Measurements from ENCODE around the gene TCEA3. TPM values are rescaled to one million over a fixed set of nuclear protein-coding genes. Genes with fewer than 3 reads are reported as not detected.

The TCEA3 gene
- total and polyA plus RNA-seq, 10 of the 15 experiments (the other 5 are each of a cell fraction or from before 2014, with no cell fraction given), result 0.06 to 0.23 (median 0.08) TPM; not detected in 7

DNA sequence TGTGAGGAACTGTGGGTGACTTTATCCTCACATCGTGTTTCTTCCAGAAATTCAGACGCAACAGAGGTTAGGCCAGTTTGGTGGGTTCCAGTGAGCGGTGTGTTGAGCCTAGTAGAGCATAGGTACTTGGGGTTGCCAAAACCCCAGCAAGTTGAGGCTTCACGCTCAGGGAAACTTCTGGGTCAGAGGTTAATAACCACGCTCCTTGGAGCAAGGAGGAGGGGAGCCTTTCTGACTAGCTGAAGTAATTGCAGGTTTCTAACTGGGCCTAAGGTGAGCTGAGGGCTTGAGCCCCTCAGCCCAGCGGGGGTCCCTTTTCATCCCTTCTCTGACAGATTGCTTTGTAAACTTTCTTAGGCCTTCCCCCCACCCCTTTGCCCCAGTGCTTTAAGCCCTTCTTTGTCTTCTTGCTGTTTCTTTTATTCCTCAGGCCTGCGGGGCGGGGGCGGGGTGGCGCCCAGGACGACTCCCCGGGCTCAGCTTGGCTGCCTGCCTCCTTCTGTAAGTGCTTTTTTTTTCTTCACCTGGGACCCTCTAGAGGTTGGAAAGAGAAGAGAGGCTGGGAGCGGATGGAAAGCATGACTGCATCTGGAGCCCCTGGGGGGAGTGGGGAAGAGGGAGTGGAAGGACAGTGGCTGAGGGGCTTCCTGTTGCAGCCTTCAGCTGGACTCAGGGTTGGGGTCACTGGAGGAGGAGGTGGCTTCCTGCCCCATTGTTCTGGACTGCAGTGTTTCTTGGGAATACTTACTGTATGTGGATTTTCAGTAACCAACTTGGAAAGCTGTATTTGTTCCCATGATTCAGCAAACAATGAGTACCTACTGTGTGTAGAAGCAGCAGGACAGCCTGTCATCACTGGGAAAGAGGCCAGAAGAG lies 53.6 kb downstream of the TCEA3 start:
- H2AFZ ChIP-seq (ENCODE audit: control insufficient read depth, low read depth, low read length), result no peak overlapping the region
- H3K9ac ChIP-seq (ENCODE audit: control insufficient read depth, insufficient read depth, low read length), result no peak overlapping the region
- intact Hi-C loops (cut with micrococcal nuclease; ENCODE audit: unreplicated experiment) (no loop called here), in situ Hi-C loops (cut with MboI) (no loop called here)
- peaks cover 3% of the 10 kb centered on the region; the same call in 1 of the 3 replicates for H3K9me3 ChIP-seq (replicated peaks; ENCODE audit: control insufficient read depth, insufficient read depth, low read length)
- no peak for FAIRE-seq
- no peak overlapping the region for H3K4me3 ChIP-seq
- RAD21 ChIA-PET (ENCODE audit: unreplicated experiment), result interaction anchor here (0.6 kb wide), 1 partner anchor 339 kb away, joined by 3 read pairs; no protein-coding TSS in a partner anchor
- peaks cover 2% of the 10 kb centered on the region; the same call in 1 of the 2 replicates for H3K79me2 ChIP-seq (ENCODE audit: control insufficient read depth, insufficient read depth, low read length)
- SMC1A ChIA-PET (ENCODE audit: uncharacterized antibody, unreplicated experiment), result no interaction called here
- no peaks in the 10 kb centered on the region for H3K36me3 ChIP-seq (ENCODE audit: control insufficient read depth in 2 of 2, insufficient read depth in 2 of 2, low read length in 1 of 2)
- ATAC-seq, result no peak
- H3K27me3 ChIP-seq (replicated peaks in 1 of 2; ENCODE audit: control insufficient read depth in 2 of 2, insufficient read depth in 2 of 2, low read length in 1 of 2), result no peaks in the 10 kb centered on the region
- CTCF ChIA-PET, result interaction anchor here (0.5 kb wide), 1 partner anchor 31 kb away, joined by 3 read pairs; no protein-coding TSS in a partner anchor
- H4K20me1 ChIP-seq (ENCODE audit: control insufficient read depth, insufficient read depth), result no peaks in the 10 kb centered on the region
- POLR2A ChIA-PET, result interaction anchor here (1.1 to 4.3 kb wide), 2 partner anchors 26 to 31 kb away, joined by 6 to 68 read pairs; partner anchors contain the start of gene HNRNPR
- no peak for TF ChIP-seq NBN (IDR thresholded peaks at IDR 0.05)
- no peak for TF ChIP-seq EZH2 (IDR thresholded peaks at IDR 0.05; ENCODE audit: borderline replicate concordance, control insufficient read depth, low read depth, low read length)
- TF ChIP-seq, protein P1, sequence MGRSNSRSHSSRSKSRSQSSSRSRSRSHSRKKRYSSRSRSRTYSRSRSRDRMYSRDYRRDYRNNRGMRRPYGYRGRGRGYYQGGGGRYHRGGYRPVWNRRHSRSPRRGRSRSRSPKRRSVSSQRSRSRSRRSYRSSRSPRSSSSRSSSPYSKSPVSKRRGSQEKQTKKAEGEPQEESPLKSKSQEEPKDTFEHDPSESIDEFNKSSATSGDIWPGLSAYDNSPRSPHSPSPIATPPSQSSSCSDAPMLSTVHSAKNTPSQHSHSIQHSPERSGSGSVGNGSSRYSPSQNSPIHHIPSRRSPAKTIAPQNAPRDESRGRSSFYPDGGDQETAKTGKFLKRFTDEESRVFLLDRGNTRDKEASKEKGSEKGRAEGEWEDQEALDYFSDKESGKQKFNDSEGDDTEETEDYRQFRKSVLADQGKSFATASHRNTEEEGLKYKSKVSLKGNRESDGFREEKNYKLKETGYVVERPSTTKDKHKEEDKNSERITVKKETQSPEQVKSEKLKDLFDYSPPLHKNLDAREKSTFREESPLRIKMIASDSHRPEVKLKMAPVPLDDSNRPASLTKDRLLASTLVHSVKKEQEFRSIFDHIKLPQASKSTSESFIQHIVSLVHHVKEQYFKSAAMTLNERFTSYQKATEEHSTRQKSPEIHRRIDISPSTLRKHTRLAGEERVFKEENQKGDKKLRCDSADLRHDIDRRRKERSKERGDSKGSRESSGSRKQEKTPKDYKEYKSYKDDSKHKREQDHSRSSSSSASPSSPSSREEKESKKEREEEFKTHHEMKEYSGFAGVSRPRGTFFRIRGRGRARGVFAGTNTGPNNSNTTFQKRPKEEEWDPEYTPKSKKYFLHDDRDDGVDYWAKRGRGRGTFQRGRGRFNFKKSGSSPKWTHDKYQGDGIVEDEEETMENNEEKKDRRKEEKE (IDR thresholded peaks at IDR 0.05), result no peak
- no peak for TF ChIP-seq BACH1 (IDR thresholded peaks at IDR 0.05; ENCODE audit: borderline replicate concordance)
- TF ChIP-seq, protein P2, sequence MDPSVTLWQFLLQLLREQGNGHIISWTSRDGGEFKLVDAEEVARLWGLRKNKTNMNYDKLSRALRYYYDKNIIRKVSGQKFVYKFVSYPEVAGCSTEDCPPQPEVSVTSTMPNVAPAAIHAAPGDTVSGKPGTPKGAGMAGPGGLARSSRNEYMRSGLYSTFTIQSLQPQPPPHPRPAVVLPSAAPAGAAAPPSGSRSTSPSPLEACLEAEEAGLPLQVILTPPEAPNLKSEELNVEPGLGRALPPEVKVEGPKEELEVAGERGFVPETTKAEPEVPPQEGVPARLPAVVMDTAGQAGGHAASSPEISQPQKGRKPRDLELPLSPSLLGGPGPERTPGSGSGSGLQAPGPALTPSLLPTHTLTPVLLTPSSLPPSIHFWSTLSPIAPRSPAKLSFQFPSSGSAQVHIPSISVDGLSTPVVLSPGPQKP (IDR thresholded peaks at IDR 0.05; ENCODE audit: low read depth, low read length), result no peak
- no peak for TF ChIP-seq FOS (IDR thresholded peaks at IDR 0.05; ENCODE audit: borderline replicate concordance, extremely low read depth, insufficient read length)
- no peak for TF ChIP-seq STAT3 (IDR thresholded peaks at IDR 0.05; ENCODE audit: low read depth, low read length)
- H3K4me2 ChIP-seq (ENCODE audit: control insufficient read depth, insufficient read depth), result no peak overlapping the region
- no TSS peak for BruUV-seq (replicated peaks)
- no peaks in the 10 kb centered on the region for H3K4me1 ChIP-seq (ENCODE audit: control insufficient read depth, insufficient read depth, low read length)
- WGBS (ENCODE audit: insufficient coverage, insufficient replicate concordance, low lambda C conversion rate, missing lambda C conversion rate), result 94% methylated on average over 13 of the region's 13 CpGs
- DNase-seq (ENCODE audit: low read depth, low spot score), result no peak
- no peak overlapping the region for H3K27ac ChIP-seq (ENCODE audit: control insufficient read depth, insufficient read depth)
